H1 (cell line): ENCODE measurements around the gene CHTF18. TPM values are rescaled to one million over a fixed set of nuclear protein-coding genes. Genes with fewer than 3 reads are reported as not detected.
A peak's percentile ranks its signal among the peaks of the same experiment; 100 is the strongest.

ENCODE experiments used
- BACH1 ChIP-seq: IDR thresholded peaks from 2 replicates; pipeline ENCODE4 v1.6.1; 2012; ENCODE audit warnings: low read length, improper control_type of control experiment
- CHD7 ChIP-seq: fragments of 300-600 bp; sonication (generic); IDR thresholded peaks from 2 replicates; pipeline ENCODE4 v1.7.1; 2012; ENCODE audit warnings: low read length, moderate library complexity, mild to moderate bottlenecking, inconsistent platforms; ENCODE audit not compliant: insufficient replicate concordance
- EGR1 ChIP-seq: IDR thresholded peaks from 2 replicates; pipeline ENCODE4 v1.6.1; 2011; ENCODE audit warnings: low read depth, low read length, borderline replicate concordance
- EZH2 ChIP-seq: fragments of 200-600 bp; sonication (generic); IDR thresholded peaks from 2 replicates; pipeline ENCODE4 v1.7.1; 2012; ENCODE audit warnings: low read depth, mild to moderate bottlenecking, moderate library complexity, low read length, inconsistent platforms; ENCODE audit not compliant: severe bottlenecking
- KDM4A ChIP-seq: IDR thresholded peaks from one replicate; pipeline ENCODE4 v1.7.1; 2012; ENCODE audit warnings: low read depth, mild to moderate bottlenecking, moderate library complexity, low read length, inconsistent platforms; ENCODE audit not compliant: severe bottlenecking
- POLR2AphosphoS5 ChIP-seq: IDR thresholded peaks from 2 replicates; pipeline ENCODE4 v1.6.1; 2011; ENCODE audit warnings: low read depth, low read length
- POU5F1 ChIP-seq: IDR thresholded peaks from 2 replicates; pipeline ENCODE4 v1.6.1; 2011; ENCODE audit warnings: low read depth, mild to moderate bottlenecking, low read length, moderate library complexity
- SIN3A ChIP-seq, 2 experiments: IDR thresholded peaks in 1 of 2; conservative IDR thresholded peaks in 1 of 2; 2 replicates each; pipeline ENCODE4 v1.6.1; 2011 to 2012; ENCODE audit warnings: low read length in 2 of 2, improper control_type of control experiment in 1 of 2, low read depth in 1 of 2, mild to moderate bottlenecking in 1 of 2
- SIX5 ChIP-seq: IDR thresholded peaks from 2 replicates; pipeline ENCODE4 v1.6.1; 2011; ENCODE audit warnings: mild to moderate bottlenecking, low read depth, low read length
- TAF1 ChIP-seq: IDR thresholded peaks from 2 replicates; pipeline ENCODE4 v1.6.1; 2011; ENCODE audit warnings: mild to moderate bottlenecking, low read depth, low read length
- polyA plus RNA-seq, 7 experiments: library from polyadenylated mRNA; depleted of rRNA in 3 of 7; stranded (reverse) in 5 of 7; unstranded in 2 of 7; fragments of >200 nt in 5 of 7; fragments of 200-250 nt in 2 of 7; gene quantifications; 1 replicate in 5 of 7; 2 replicates in 1 of 7; 4 replicates in 1 of 7; pipeline versions ENCODE4 v1.2.1 to v1.2.3, GENCODE V29; 2011 to 2013; ENCODE audit warnings: missing spikeins in 2 of 7, mixed read lengths in 2 of 7
- total RNA-seq: library from RNA; stranded (reverse); fragmentation: NEBNext Ultra II Directional; extraction: Animal tissue kit (Norgen Biotek cat#: 25700); gene quantifications from 2 replicates; pipeline ENCODE4 v1.2.1, GENCODE V29; 2021

Gene CHTF18
- total and polyA plus RNA-seq, 2 of the 8 experiments (the other 6 are each of a cell fraction or from before 2014, with no cell fraction given) = 75.3 to 104 TPM

- TF ChIP-seq EZH2 = no peak
- TF ChIP-seq POU5F1 = no peak
- TF ChIP-seq BACH1 = no peak
- TF ChIP-seq SIN3A (conservative IDR thresholded peaks at IDR 0.05 in 1 of 2, IDR thresholded peaks at IDR 0.05 in 1 of 2; ENCODE audit: low read depth in 1 of 2, low read length in 2 of 2) = peak; percentile 57 to 74; a peak in 2 of 4 replicates
- no peak; the same call in 1 of the 2 replicates for TF ChIP-seq POLR2AphosphoS5
- no peak for TF ChIP-seq CHD7
- no peak for TF ChIP-seq KDM4A
- peak; percentile 61; the same call in 1 of the 2 replicates for TF ChIP-seq SIX5
- TF ChIP-seq TAF1 = peak; percentile 64
- peak; percentile 77 for TF ChIP-seq EGR1
These were observed 19.1 kb downstream of the CHTF18 start (continued) for GRCh38 chr16:807347-808084.
